Endometrium (tissue), 2 donors: ENCODE results near the gene CREG1.

ENCODE experiments used
- FAIRE-seq: peaks from 2 replicates; lab custom pipeline; 2012; peaks lifted over from hg19 to GRCh38; lab: Jason Lieb, UNC
- donor health status: control.
- donor health status: control.

CREG1 gene

GRCh38 chr1:167529829-167530474, 23.6 kb downstream of the CREG1 start:
- FAIRE-seq: no peak

- no peak for FAIRE-seq
These were observed 25.4 kb downstream of the CREG1 start for GRCh38 chr1:167528057-167528728.

- FAIRE-seq: no peak
These were observed 26.7 kb downstream of the CREG1 start for GRCh38 chr1:167526667-167527383.

GRCh38 chr1:167524651-167525050, 28.9 kb downstream of the CREG1 start:
- no peak for FAIRE-seq

- FAIRE-seq: no peak
These were observed 31.3 kb downstream of the CREG1 start for GRCh38 chr1:167522246-167522645.

- no peak for FAIRE-seq
These were observed 32.8 kb downstream of the CREG1 start for GRCh38 chr1:167520711-167521206.

- FAIRE-seq: no peak
These were observed 35.2 kb downstream of the CREG1 start, which contains the start of gene CD247 for GRCh38 chr1:167518331-167518700. Gene CD247, minus strand, starts transcription at chr1:167518529. Its CDS starts 64 bp downstream, at chr1:167518465.

GRCh38 chr1:167517535-167518330, 35.8 kb downstream of the CREG1 start:
- FAIRE-seq: no peak

- no peak for FAIRE-seq
These were observed 36.9 kb downstream of the CREG1 start for GRCh38 chr1:167516404-167517388.

GRCh38 chr1:167515893-167516321, 37.7 kb downstream of the CREG1 start:
- FAIRE-seq: no peak

GRCh38 chr1:167515461-167515860, 38.1 kb downstream of the CREG1 start:
- no peak for FAIRE-seq

- no peak for FAIRE-seq
These were observed 39.3 kb downstream of the CREG1 start for GRCh38 chr1:167514288-167514687.

- FAIRE-seq: no peak
These were observed 41.4 kb downstream of the CREG1 start for GRCh38 chr1:167512046-167512654.

GRCh38 chr1:167511374-167511986, 42.1 kb downstream of the CREG1 start:
- no peak for FAIRE-seq

- FAIRE-seq: no peak
These were observed 42.7 kb downstream of the CREG1 start for GRCh38 chr1:167510881-167511280.

- no peak for FAIRE-seq
These were observed 43.3 kb downstream of the CREG1 start for GRCh38 chr1:167510244-167510643.

- FAIRE-seq: no peak
These were observed 44.0 kb downstream of the CREG1 start for GRCh38 chr1:167509587-167509986.

GRCh38 chr1:167507719-167508118, 45.8 kb downstream of the CREG1 start:
- no peak for FAIRE-seq

- FAIRE-seq: no peak
These were observed 49.1 kb downstream of the CREG1 start for GRCh38 chr1:167504467-167504827.
